ENCODE measurements around the gene TTLL11.

DNA sequence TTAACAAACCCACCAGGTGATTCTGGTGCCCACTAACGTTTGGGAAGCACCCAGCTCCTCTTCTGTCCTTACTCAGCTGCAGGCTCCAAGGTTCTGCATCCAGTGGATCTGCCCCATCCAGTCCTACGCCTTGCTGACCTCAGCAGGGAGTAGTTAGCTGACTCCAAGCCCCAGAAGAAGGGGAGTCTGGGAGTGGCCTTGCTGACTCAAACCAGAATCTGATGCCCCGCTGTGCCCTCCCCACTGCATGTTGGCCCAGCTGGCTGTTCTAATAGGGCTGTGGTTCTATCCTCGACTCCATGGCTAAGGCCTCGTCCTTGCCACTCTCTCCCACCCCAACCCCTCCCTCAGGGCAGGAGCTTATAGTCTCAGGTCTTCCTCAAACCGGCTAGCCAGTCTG lies 136.3 kb downstream of the TTLL11 start:
- TF ChIP-seq, protein P1, sequence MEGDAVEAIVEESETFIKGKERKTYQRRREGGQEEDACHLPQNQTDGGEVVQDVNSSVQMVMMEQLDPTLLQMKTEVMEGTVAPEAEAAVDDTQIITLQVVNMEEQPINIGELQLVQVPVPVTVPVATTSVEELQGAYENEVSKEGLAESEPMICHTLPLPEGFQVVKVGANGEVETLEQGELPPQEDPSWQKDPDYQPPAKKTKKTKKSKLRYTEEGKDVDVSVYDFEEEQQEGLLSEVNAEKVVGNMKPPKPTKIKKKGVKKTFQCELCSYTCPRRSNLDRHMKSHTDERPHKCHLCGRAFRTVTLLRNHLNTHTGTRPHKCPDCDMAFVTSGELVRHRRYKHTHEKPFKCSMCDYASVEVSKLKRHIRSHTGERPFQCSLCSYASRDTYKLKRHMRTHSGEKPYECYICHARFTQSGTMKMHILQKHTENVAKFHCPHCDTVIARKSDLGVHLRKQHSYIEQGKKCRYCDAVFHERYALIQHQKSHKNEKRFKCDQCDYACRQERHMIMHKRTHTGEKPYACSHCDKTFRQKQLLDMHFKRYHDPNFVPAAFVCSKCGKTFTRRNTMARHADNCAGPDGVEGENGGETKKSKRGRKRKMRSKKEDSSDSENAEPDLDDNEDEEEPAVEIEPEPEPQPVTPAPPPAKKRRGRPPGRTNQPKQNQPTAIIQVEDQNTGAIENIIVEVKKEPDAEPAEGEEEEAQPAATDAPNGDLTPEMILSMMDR (IDR thresholded peaks at IDR 0.05) = no peak
- TF ChIP-seq MAX (IDR thresholded peaks at IDR 0.05; ENCODE audit: low read depth) (no peak), YY1 (IDR thresholded peaks at IDR 0.05; ENCODE audit: low read depth) (no peak)

Data from SK-N-SH (cell line).